SU-DHL-6 (cell line): ENCODE data around the gene SCAPER.

ENCODE experiments used
- EZH2phosphoT487 ChIP-seq: fragments of 200-600 bp; sonication (generic), shearing (Covaris generic); conservative IDR thresholded peaks from 2 replicates; pipeline ENCODE4 v1.6.1; 2018; ENCODE audit warnings: mild to moderate bottlenecking, antibody characterized with exemption, low read length, moderate library complexity, mixed read lengths
- TF ChIP-seq, protein P1 (sequence below): fragments of 200-600 bp; sonication (generic); IDR thresholded peaks from one replicate; pipeline ENCODE4 v1.5.1; 2017; ENCODE audit warnings: antibody characterized with exemption, mild to moderate bottlenecking, low read length, moderate library complexity; ENCODE audit not compliant: insufficient read depth, poor library complexity, severe bottlenecking

DNA sequence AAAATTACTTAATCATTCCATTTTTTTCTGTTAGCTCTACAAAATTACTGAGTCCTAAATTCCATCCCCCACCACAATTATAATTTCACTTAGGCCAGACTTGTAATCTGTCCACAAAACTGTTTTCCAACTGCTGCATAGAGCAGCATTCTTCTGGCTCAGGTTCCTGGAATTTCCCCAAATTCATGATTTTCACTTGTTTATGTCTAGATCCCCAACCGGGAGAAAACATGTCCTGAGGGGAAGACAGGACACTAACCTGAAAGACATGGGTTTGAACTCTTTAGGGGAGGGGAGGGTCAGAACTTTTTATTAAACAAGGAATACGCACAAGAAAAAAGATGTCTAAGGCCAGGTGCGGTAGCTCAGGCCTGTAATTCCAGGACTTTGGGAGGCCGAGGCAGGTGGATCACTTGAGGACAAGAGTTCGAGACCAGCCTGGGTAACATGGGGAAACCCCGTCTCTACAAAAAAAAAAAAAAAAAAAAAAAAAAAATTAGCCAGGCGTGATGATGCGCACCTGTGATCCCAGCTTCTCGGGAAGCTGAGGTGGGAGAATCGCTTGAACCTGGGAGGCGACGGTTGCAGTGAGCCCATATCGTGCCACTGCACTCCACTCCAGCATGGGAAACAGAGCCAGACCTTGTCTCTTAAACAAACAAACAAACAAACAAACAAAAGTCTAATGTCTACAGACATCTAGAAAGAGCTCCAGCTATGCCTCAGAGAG, 595.4 kb downstream of the SCAPER start:
- TF ChIP-seq, protein P1, sequence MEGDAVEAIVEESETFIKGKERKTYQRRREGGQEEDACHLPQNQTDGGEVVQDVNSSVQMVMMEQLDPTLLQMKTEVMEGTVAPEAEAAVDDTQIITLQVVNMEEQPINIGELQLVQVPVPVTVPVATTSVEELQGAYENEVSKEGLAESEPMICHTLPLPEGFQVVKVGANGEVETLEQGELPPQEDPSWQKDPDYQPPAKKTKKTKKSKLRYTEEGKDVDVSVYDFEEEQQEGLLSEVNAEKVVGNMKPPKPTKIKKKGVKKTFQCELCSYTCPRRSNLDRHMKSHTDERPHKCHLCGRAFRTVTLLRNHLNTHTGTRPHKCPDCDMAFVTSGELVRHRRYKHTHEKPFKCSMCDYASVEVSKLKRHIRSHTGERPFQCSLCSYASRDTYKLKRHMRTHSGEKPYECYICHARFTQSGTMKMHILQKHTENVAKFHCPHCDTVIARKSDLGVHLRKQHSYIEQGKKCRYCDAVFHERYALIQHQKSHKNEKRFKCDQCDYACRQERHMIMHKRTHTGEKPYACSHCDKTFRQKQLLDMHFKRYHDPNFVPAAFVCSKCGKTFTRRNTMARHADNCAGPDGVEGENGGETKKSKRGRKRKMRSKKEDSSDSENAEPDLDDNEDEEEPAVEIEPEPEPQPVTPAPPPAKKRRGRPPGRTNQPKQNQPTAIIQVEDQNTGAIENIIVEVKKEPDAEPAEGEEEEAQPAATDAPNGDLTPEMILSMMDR, result no peak
- TF ChIP-seq EZH2phosphoT487, result no peak
